ENCODE results near the gene AVP. TPM values are rescaled to one million over a fixed set of nuclear protein-coding genes. Genes with fewer than 3 reads are reported as not detected.

AVP gene
- total RNA-seq, 1 experiment from 2014 or later = not detected

GRCh38 chr20:3115190-3116107 is 30.9 kb upstream of the AVP start:
- CTCF ChIA-PET = interaction anchor here (0.7 kb wide), 2 partner anchors 215 to 335 kb away, joined by 3 read pairs; no protein-coding TSS in a partner anchor
- Histone ChIP-seq H3K4me3 (ENCODE audit: low read depth, low read length) (no peak overlapping the region), H3K9me3 (no peaks in the 10 kb centered on the region), H3K27me3 (replicated peaks; ENCODE audit: control insufficient read depth, insufficient read depth, low read length) (no peaks in the 10 kb centered on the region), H3K36me3 (ENCODE audit: control insufficient read depth, insufficient read depth, low read length) (peaks cover 1% of the 10 kb centered on the region; the same call in 1 of the 2 replicates), H3K4me1 (no peaks in the 10 kb centered on the region)
- H3K4me1 Mint-ChIP-seq (ENCODE audit: low read depth, unreplicated experiment) = no peaks in the 10 kb centered on the region
- BruUV-seq (replicated peaks) = no TSS peak
- peaks cover 2% of the 10 kb centered on the region for H3K36me3 Mint-ChIP-seq (ENCODE audit: insufficient read depth, unreplicated experiment)
- no peak overlapping the region for H3K4me3 Mint-ChIP-seq (ENCODE audit: unreplicated experiment)
- DNase-seq = peak; percentile 55 to 62
- peak; percentile 76 to 89 for TF ChIP-seq CTCF (IDR thresholded peaks at IDR 0.05; ENCODE audit: insufficient read depth in 1 of 2, low read depth in 1 of 2, low read length in 1 of 2, severe bottlenecking in 1 of 2, unreplicated experiment in 1 of 2)
- H3K27me3 Mint-ChIP-seq (ENCODE audit: insufficient read depth, unreplicated experiment) = no peaks in the 10 kb centered on the region
- no peak overlapping the region for H3K27ac Mint-ChIP-seq (ENCODE audit: unreplicated experiment)
- intact Hi-C loops (cut with micrococcal nuclease; ENCODE audit: unreplicated experiment) = loop anchor here (5.0 kb wide), 3 partner anchors 38 to 202 kb away; no protein-coding TSS in a partner anchor
- POLR2A ChIA-PET = no interaction called here
- no peaks in the 10 kb centered on the region for H3K9me3 Mint-ChIP-seq (ENCODE audit: unreplicated experiment)

- POLR2A ChIA-PET = no interaction called here
- no peaks in the 10 kb centered on the region for H3K27me3 Mint-ChIP-seq (ENCODE audit: insufficient read depth, unreplicated experiment)
- no peaks in the 10 kb centered on the region for H3K4me1 ChIP-seq
- intact Hi-C loops (cut with micrococcal nuclease; ENCODE audit: unreplicated experiment) = no loop called here
- H3K36me3 Mint-ChIP-seq (ENCODE audit: insufficient read depth, unreplicated experiment) = no peaks in the 10 kb centered on the region
- H3K9me3 Mint-ChIP-seq (ENCODE audit: unreplicated experiment) = no peaks in the 10 kb centered on the region
- TF ChIP-seq CTCF (IDR thresholded peaks at IDR 0.05; ENCODE audit: insufficient read depth in 1 of 2, low read depth in 1 of 2, low read length in 1 of 2, severe bottlenecking in 1 of 2, unreplicated experiment in 1 of 2) = no peak
- no TSS peak for BruUV-seq (replicated peaks)
- no peak overlapping the region for H3K4me3 Mint-ChIP-seq (ENCODE audit: unreplicated experiment)
- H3K4me1 Mint-ChIP-seq (ENCODE audit: low read depth, unreplicated experiment) = no peaks in the 10 kb centered on the region
- CTCF ChIA-PET = interaction anchor here (0.7 kb wide), 1 partner anchor 68 kb away, joined by 3 read pairs; no protein-coding TSS in a partner anchor
- H3K4me3 ChIP-seq (ENCODE audit: low read depth, low read length) = no peak overlapping the region
- no peaks in the 10 kb centered on the region for H3K9me3 ChIP-seq
- H3K36me3 ChIP-seq (ENCODE audit: control insufficient read depth, insufficient read depth, low read length) = peaks cover 1% of the 10 kb centered on the region; the same call in 1 of the 2 replicates
- DNase-seq = no peak
- no peaks in the 10 kb centered on the region for H3K27me3 ChIP-seq (replicated peaks; ENCODE audit: control insufficient read depth, insufficient read depth, low read length)
- H3K27ac Mint-ChIP-seq (ENCODE audit: unreplicated experiment) = no peak overlapping the region
These were observed 27.5 kb upstream of the AVP start for GRCh38 chr20:3111995-3112394.

- POLR2A ChIA-PET = no interaction called here
- no peak for TF ChIP-seq CTCF (IDR thresholded peaks at IDR 0.05; ENCODE audit: insufficient read depth in 1 of 2, low read depth in 1 of 2, low read length in 1 of 2, severe bottlenecking in 1 of 2, unreplicated experiment in 1 of 2)
- Histone ChIP-seq H3K4me1 (no peaks in the 10 kb centered on the region), H3K27me3 (replicated peaks; ENCODE audit: control insufficient read depth, insufficient read depth, low read length) (no peaks in the 10 kb centered on the region), H3K4me3 (ENCODE audit: low read depth, low read length) (no peak overlapping the region), H3K36me3 (ENCODE audit: control insufficient read depth, insufficient read depth, low read length) (peaks cover 1% of the 10 kb centered on the region; the same call in 1 of the 2 replicates), H3K9me3 (no peaks in the 10 kb centered on the region)
- Mint-ChIP-seq H3K36me3 (ENCODE audit: insufficient read depth, unreplicated experiment) (no peaks in the 10 kb centered on the region), H3K4me3 (ENCODE audit: unreplicated experiment) (no peak overlapping the region), H3K4me1 (ENCODE audit: low read depth, unreplicated experiment) (no peaks in the 10 kb centered on the region), H3K27me3 (ENCODE audit: insufficient read depth, unreplicated experiment) (no peaks in the 10 kb centered on the region), H3K27ac (ENCODE audit: unreplicated experiment) (no peak overlapping the region), H3K9me3 (ENCODE audit: unreplicated experiment) (no peaks in the 10 kb centered on the region)
- intact Hi-C loops (cut with micrococcal nuclease; ENCODE audit: unreplicated experiment) = no loop called here
- CTCF ChIA-PET = no interaction called here
- no TSS peak for BruUV-seq (replicated peaks)
- no peak for DNase-seq
These were observed 27.0 kb upstream of the AVP start for GRCh38 chr20:3111507-3111906.
